Activated naive CD4-positive, alpha-beta T cell treated with anti-CD3 and anti-CD28 coated beads, Interleukin-2, amount 10 ng/mL, durations not matched to agents 7 days and 5 days (primary cell): Measurements from ENCODE around the gene C1orf105.

Source experiments
- CTCF ChIA-PET: fragments of 350-600 bp; sonication (Branson Sonifier 250); formaldehyde crosslinking; loops from one replicate; lab custom pipeline; 2021; ENCODE audit warnings: antibody characterized with exemption; lab: Charles Lee
- DNase-seq: peaks from one replicate; pipeline ENCODE4 v3.0.0-alpha.2; 2020
- H3K27ac Mint-ChIP-seq: one replicate; pipeline ENCODE4 v1.8.0; 2021; ENCODE audit warnings: mild to moderate bottlenecking, moderate library complexity, mixed read lengths
- H3K27me3 Mint-ChIP-seq: one replicate; pipeline ENCODE4 v1.8.0; 2021; ENCODE audit warnings: mild to moderate bottlenecking, mixed read lengths
- H3K36me3 Mint-ChIP-seq: one replicate; pipeline ENCODE4 v1.8.0; 2021; ENCODE audit warnings: mixed read lengths
- H3K4me1 Mint-ChIP-seq: one replicate; pipeline ENCODE4 v1.8.0; 2021; ENCODE audit warnings: mixed read lengths
- H3K4me3 Mint-ChIP-seq: one replicate; pipeline ENCODE4 v1.8.0; 2021; ENCODE audit warnings: mild to moderate bottlenecking, moderate library complexity, mixed read lengths
- H3K9me3 Mint-ChIP-seq: one replicate; pipeline ENCODE4 v1.8.0; 2021; ENCODE audit warnings: mixed read lengths

C1orf105 gene

GRCh38 chr1:172499636-172500141 lies 79.2 kb downstream of the C1orf105 start:
- Mint-ChIP-seq H3K36me3 (no peaks in the 10 kb centered on the region), H3K27me3 (peaks cover 19% of the 10 kb centered on the region), H3K4me3 (no peak overlapping the region), H3K27ac (no peak overlapping the region), H3K9me3 (no peaks in the 10 kb centered on the region), H3K4me1 (no peaks in the 10 kb centered on the region)
- DNase-seq, result no peak
- CTCF ChIA-PET, result no interaction called here

GRCh38 chr1:172500207-172500606 lies 79.7 kb downstream of the C1orf105 start:
- Mint-ChIP-seq H3K9me3 (no peaks in the 10 kb centered on the region), H3K4me3 (no peak overlapping the region), H3K36me3 (no peaks in the 10 kb centered on the region), H3K4me1 (no peaks in the 10 kb centered on the region), H3K27ac (no peak overlapping the region), H3K27me3 (peaks cover 19% of the 10 kb centered on the region)
- CTCF ChIA-PET, result no interaction called here
- no peak for DNase-seq

GRCh38 chr1:172507741-172508140 lies 87.3 kb downstream of the C1orf105 start:
- Mint-ChIP-seq H3K27ac (no peak overlapping the region), H3K4me3 (no peak overlapping the region), H3K4me1 (no peaks in the 10 kb centered on the region), H3K9me3 (no peaks in the 10 kb centered on the region), H3K27me3 (peaks cover 17% of the 10 kb centered on the region), H3K36me3 (no peaks in the 10 kb centered on the region)
- CTCF ChIA-PET, result no interaction called here
- DNase-seq, result no peak

- Mint-ChIP-seq H3K4me3 (no peak overlapping the region), H3K27ac (no peak overlapping the region), H3K4me1 (no peaks in the 10 kb centered on the region), H3K36me3 (no peaks in the 10 kb centered on the region), H3K9me3 (no peaks in the 10 kb centered on the region), H3K27me3 (peaks cover 15% of the 10 kb centered on the region)
- CTCF ChIA-PET, result interaction anchor here (1.4 kb wide), 1 partner anchor 13 kb away, joined by 3 read pairs; no protein-coding TSS in a partner anchor
- DNase-seq, result no peak
These were observed 90.0 kb downstream of the C1orf105 start for GRCh38 chr1:172510479-172510878.

GRCh38 chr1:172512591-172512990 lies 92.1 kb downstream of the C1orf105 start:
- Mint-ChIP-seq H3K27me3 (peaks cover 15% of the 10 kb centered on the region), H3K4me1 (no peaks in the 10 kb centered on the region), H3K4me3 (no peak overlapping the region), H3K36me3 (no peaks in the 10 kb centered on the region), H3K27ac (no peak overlapping the region), H3K9me3 (no peaks in the 10 kb centered on the region)
- CTCF ChIA-PET, result interaction anchor here (1.0 kb wide), 1 partner anchor 527 kb away, joined by 3 read pairs; no protein-coding TSS in a partner anchor
- no peak for DNase-seq

- H3K9me3 Mint-ChIP-seq, result no peaks in the 10 kb centered on the region
These were observed 93.0 kb downstream of the C1orf105 start for GRCh38 chr1:172513479-172513878.

GRCh38 chr1:172514108-172514507 lies 93.6 kb downstream of the C1orf105 start:
- H3K27ac Mint-ChIP-seq, result no peak overlapping the region
- H3K36me3 Mint-ChIP-seq, result no peaks in the 10 kb centered on the region
- no peak overlapping the region for H3K4me3 Mint-ChIP-seq
- no peak for DNase-seq
- CTCF ChIA-PET, result no interaction called here
- H3K4me1 Mint-ChIP-seq, result no peaks in the 10 kb centered on the region
- H3K9me3 Mint-ChIP-seq, result no peaks in the 10 kb centered on the region
- peaks cover 21% of the 10 kb centered on the region for H3K27me3 Mint-ChIP-seq

More at GRCh38 chr1:172513479-172513878, 93.0 kb downstream of the C1orf105 start:
- H3K36me3 Mint-ChIP-seq, result no peaks in the 10 kb centered on the region
- no peaks in the 10 kb centered on the region for H3K4me1 Mint-ChIP-seq
- peaks cover 19% of the 10 kb centered on the region for H3K27me3 Mint-ChIP-seq
- no peak overlapping the region for H3K27ac Mint-ChIP-seq
- DNase-seq, result no peak
- H3K4me3 Mint-ChIP-seq, result no peak overlapping the region
- CTCF ChIA-PET, result no interaction called here

- H3K36me3 Mint-ChIP-seq, result no peaks in the 10 kb centered on the region
- no peak overlapping the region for H3K4me3 Mint-ChIP-seq
- H3K27me3 Mint-ChIP-seq, result peaks cover 16% of the 10 kb centered on the region
- no peaks in the 10 kb centered on the region for H3K9me3 Mint-ChIP-seq
- no peaks in the 10 kb centered on the region for H3K4me1 Mint-ChIP-seq
- no peak for DNase-seq
- no peak overlapping the region for H3K27ac Mint-ChIP-seq
- CTCF ChIA-PET, result no interaction called here
These were observed 95.0 kb downstream of the C1orf105 start for GRCh38 chr1:172515436-172515835.

GRCh38 chr1:172515927-172516326 lies 95.4 kb downstream of the C1orf105 start:
- Mint-ChIP-seq H3K27ac (no peak overlapping the region), H3K9me3 (no peaks in the 10 kb centered on the region), H3K36me3 (no peaks in the 10 kb centered on the region), H3K27me3 (peaks cover 15% of the 10 kb centered on the region), H3K4me3 (no peak overlapping the region), H3K4me1 (no peaks in the 10 kb centered on the region)
- CTCF ChIA-PET, result no interaction called here
- no peak for DNase-seq

GRCh38 chr1:172517081-172517480 lies 96.6 kb downstream of the C1orf105 start:
- H3K9me3 Mint-ChIP-seq, result no peaks in the 10 kb centered on the region
- no peaks in the 10 kb centered on the region for H3K4me1 Mint-ChIP-seq
- H3K27ac Mint-ChIP-seq, result no peak overlapping the region
- no peak for DNase-seq
- peaks cover 11% of the 10 kb centered on the region for H3K27me3 Mint-ChIP-seq
- CTCF ChIA-PET, result no interaction called here
- no peaks in the 10 kb centered on the region for H3K36me3 Mint-ChIP-seq
- no peak overlapping the region for H3K4me3 Mint-ChIP-seq

- CTCF ChIA-PET, result no interaction called here
- Mint-ChIP-seq H3K4me3 (no peak overlapping the region), H3K9me3 (no peaks in the 10 kb centered on the region), H3K4me1 (no peaks in the 10 kb centered on the region), H3K27me3 (peaks cover 11% of the 10 kb centered on the region), H3K36me3 (no peaks in the 10 kb centered on the region), H3K27ac (no peak overlapping the region)
- no peak for DNase-seq
These were observed 97.1 kb downstream of the C1orf105 start for GRCh38 chr1:172517545-172517944.
